HUDEP-2 (cell line): ENCODE data around the gene ASB6.

ENCODE experiments used
- DNase-seq, 76 experiments: peaks; one replicate each; lab custom pipeline; 2025; ENCODE audit not compliant: unreplicated experiment in 76 of 76; lab: John Stamatoyannopoulos, UW

ASB6 gene, protein sequence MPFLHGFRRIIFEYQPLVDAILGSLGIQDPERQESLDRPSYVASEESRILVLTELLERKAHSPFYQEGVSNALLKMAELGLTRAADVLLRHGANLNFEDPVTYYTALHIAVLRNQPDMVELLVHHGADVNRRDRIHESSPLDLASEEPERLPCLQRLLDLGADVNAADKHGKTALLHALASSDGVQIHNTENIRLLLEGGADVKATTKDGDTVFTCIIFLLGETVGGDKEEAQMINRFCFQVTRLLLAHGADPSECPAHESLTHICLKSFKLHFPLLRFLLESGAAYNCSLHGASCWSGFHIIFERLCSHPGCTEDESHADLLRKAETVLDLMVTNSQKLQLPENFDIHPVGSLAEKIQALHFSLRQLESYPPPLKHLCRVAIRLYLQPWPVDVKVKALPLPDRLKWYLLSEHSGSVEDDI

DNA sequence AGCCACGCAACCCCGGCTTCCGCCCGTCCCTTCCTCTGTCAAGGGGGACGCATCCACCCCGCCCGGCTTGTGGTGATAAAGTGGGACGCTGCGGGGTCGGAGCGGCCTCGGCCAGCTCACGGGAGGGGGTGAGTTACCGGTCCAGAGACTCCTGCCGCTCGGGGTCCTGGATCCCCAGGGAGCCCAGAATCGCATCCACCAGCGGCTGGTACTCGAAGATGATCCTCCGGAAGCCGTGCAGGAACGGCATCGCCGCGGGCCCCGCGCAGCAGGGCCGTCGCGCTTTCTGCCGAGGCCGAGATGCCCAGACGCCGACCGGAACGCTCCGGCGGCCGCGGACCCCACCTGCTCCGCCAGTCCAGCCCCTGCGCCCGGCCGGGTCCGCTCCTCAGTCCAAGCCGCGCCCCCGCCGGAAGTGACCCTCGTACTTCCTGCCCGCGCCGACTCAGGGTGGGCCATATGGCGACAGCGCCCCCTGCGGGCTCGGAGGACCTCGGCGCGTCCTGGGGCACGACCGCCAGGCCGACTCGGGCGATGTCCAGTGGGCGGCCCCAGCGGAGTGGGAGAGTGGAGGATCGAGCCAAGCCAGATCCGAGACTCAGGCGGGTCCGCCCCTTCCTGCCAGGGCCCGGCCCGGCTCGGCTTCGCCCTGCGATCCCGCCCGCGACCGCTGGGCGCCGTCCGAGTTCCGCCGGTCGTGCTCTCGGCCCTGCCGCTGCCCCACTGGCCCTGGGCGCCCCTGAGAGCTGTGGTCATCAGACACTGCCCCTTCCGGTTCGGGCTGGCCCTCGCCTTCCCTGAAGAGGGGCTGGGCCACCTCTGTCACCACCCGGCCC lies at the start of gene ASB6:
Gene ASB6 (minus strand): TSS at position 402 of the 836 bp plus-strand sequence. CDS start 152 bp downstream, at position 250.
- peak; percentile 42 to 98 (median 96) for DNase-seq

DNA sequence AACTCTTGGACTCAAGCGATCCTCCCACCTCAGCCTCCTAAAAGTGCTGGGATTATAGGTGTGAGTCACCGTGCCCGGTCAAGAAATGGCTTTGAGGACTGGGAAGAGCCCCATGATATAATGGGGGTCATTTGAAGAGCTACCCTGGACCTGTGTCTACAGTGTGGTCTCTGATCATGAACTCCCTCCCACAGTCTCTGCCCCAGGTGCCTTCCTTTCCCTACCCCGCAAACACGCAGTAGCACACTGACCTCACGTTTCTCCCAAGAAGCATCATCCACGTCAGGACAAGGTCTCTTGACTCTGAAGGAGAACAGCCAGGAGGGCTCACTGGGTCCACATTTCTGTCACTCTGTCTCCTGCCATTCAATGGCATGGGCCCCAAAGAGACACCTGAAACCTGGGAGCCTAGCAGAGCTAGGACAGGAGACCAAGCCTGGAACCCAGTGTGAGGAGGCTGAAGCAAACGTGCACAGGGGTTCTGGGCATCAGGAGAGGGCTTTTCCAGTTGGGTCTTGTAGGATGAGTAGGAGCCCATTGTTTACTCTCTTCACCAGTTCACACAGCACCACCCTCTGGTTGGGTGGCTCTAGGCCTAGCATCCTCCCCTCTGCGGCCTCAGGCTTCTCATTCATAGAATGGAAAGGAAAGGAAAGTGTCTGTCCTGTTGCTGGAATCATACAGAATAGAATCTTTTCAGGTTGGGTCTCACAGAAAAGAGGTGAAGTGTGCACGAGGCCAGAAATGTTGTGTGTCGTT lies 46.5 kb upstream of the ASB6 start:
- DNase-seq = no peak

DNA sequence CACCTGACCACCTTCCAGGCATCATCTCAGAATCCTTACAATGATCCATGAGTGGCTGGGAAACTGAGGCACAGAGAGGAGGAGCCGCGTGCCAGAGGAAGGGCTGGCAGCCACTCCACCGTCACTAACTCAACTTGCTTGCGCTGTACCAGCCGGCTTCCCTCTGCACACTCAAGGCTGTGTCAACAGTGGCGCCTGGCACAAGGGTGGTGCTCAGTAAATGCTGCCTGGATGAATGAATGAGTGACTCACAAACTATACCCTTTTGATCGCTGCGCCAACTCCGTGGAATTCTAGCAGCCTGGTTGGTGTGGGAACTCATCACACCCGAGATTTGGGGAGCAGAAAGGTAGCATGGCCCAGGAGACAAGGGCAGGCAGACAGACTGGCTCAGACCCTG lies 45.4 kb upstream of the ASB6 start:
- DNase-seq = no peak

DNA sequence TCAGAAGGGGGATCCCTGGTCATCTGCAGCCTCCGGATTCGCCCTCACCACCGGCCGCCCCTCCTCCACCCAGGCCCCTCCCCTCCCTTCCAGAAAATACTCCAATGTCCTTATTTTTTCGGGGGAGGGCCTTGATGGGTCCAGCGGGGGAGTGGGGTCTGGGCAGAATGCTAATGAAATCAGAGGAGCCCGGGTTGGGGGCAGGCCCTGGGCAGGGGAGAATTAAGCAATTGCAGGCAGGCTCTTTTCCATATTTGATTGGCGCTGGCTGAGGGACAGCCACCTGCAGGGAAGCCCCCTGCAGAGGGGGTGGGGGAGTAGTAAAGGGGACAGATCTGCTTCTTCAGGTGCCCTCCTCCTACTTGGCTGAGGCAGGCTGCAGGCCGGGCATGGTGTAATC lies 44.8 kb upstream of the ASB6 start:
- DNase-seq = no peak

DNA sequence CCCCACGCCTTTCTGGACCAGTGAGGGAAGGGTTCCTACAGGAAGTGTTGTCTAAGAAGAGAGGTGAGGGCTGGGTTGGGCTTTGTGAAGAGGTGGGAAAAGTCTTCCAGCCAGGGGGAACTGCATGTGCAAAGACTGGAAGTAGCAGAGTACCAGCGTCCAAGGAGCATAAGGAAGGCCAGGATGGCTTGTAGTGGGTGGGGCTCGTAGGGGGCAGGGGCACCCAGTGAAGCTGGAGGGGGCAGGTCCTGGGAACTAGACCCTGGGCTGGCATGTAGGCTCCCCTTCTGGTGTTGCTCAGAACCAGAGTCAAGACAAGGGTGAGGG lies 43.9 kb upstream of the ASB6 start:
- DNase-seq = no peak

DNA sequence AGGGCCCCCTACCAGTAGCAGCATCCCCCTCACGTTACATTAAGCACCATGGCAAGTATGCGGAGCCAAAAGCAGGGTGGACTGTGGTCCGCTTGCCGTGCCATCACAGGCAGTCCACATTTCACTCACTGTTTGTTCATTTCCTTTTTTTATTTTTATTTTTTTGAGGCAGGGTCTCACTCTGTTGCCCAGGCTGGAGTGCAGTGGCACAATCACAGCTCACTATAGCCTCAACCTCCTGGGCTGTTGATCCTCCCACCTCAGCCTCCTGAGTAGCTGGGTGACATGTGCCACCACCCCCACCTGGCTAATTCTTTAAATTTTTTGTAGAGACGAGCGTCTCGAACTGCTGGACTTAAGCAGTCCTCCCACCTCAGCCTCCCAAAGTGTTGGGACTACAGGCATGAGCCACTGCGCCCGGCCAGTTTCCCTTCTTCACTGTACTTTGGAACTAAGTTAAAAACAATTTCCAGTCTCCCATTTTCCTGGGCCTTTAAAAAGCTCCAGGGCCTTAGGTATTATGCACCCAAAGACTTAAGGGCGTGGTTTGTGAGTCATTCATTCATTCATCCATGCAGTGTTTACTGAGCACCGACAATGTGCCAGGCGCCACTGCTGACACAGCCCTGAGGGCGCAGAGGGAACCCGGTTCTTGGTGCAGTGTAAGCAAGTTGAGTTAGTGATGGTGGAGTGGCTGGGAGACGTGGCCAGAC lies 43.4 kb upstream of the ASB6 start:
- DNase-seq = no peak

DNA sequence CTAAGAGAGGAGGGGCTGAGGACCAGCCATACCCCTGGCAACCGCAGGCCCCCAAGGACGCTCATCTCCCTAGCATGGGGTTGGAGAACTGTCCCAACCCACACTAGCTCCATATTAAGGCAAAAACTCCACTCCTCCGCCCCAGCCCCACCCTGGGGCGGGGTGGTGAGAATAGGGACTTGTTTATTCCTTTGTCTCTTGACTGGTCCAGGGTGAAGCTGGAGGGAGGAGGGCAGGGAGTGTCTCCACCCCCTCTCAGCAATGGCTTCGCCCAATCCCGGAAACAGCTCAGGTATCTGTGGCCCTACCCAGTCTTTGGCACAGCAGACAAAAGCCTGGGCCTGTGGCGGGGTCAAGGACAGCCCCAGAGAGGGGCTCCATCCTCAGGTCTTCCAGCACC lies 40.4 kb upstream of the ASB6 start:
- no peak for DNase-seq

DNA sequence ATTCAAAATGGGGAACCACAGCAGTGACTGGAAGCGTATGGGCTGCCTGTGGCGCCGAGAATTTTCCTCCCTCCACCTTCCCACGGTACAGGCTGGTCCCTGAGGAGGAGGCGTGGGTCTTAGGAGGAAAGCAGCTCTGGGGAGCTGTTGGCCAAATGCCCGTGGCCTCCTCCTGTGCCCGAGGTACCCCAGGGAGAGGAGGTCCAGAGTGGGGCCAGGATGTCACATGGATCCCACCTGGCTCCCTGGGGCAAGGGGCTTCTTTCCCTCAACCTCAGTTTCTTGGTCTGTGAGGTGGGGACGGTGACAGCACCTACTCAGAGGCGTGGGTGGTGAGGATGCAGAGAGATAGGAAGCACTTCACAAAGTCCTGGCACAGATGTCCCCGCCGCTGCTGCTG lies 40.0 kb upstream of the ASB6 start:
- DNase-seq = no peak

DNA sequence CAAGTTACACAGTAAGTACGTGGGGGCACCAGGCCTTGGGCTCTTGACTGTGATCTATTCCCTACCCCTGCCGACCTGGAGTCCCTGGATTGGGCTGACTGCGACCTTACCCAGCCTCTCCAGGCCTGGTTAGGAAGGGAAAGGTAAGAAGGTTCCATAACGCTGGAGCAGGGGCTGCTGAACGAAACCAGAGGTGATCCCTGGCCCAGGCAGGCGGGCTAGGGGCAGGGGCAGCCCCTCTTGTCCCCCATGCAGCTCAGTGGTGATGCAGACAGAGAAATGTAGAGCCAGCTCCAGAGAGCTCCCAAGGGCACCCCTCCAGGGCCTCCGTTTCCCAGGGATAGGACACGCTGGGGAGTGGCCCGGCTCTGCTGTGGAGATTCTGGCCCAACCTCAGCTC lies 37.6 kb upstream of the ASB6 start:
- DNase-seq = no peak

DNA sequence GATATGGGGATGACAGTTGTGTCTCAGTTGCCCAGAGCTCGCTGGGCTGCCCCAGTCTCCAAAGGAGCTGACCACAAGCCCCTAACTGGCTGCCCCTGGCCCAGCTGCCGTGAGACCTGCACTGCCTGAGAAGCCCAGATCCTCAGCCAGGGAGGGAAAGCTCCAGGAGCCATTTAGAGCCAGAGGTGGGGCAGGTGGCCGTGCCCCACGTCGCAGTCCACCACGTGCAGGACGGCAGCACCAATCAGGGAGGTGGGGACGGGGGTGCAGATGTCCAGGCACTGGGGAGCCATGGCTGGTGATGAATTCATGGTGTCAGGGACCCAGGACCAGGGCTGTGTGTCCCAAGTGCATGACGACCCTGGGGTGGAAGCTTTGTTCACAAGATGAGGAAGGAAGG lies 36.9 kb upstream of the ASB6 start:
- no peak for DNase-seq

DNA sequence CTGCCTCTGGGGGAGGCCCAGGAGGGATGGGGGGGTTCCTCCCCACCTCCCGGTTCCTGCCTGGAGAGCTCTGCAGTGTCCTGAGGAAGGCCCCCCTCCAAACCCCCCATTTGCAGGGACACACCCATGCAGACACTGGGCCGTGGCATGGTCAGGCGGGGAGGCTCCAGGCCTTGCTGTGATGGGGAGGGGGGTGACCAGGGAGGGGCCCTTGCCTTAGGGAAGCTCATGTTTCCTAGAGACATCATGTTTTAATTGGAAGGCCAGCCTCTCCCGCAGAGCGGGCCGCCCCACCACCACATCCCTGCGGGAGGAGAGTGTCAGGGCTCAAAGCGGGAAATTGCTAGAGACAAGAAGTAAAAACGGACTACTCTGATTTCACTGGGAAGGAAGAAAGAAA lies 35.5 kb upstream of the ASB6 start:
- DNase-seq = no peak

DNA sequence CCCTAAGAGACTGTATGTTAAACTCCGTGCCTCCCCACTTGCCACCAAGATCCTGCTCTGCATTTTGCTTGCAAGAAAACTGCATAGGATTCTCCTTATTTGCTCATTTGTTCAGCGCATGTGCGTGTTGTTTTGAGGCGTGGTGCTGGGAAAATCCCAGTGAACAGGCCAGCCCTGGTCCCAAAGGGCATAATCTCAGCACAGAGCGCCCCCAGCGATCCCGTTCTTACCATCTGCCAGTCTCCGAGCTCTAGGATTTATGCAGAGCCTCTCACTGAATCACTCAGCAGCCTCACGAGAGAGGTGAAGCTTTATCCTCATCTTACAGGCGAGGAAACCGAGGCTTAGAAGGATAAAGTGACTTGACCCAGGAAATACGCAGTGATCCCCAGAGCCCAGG lies 35.0 kb upstream of the ASB6 start:
- no peak for DNase-seq

DNA sequence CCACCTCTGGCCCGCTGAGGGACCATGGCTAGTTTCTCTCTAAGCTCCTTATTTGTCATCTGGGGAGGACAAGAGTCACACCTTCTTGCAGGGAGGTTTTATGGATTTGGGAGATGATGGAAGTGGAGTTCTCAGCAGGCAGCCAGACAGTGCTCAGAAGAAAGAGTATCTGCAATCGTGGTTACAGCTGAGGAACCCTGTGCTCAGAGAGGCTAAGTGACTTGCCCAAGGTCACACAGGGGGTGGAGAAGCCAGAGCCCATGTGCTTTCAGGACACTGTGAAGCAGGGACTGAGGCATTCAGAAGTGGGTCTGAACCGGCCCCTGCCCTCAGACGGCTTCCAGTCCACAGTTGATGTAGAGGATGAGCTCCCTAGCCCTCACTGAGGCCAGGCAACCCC lies 34.3 kb upstream of the ASB6 start:
- no peak for DNase-seq

DNA sequence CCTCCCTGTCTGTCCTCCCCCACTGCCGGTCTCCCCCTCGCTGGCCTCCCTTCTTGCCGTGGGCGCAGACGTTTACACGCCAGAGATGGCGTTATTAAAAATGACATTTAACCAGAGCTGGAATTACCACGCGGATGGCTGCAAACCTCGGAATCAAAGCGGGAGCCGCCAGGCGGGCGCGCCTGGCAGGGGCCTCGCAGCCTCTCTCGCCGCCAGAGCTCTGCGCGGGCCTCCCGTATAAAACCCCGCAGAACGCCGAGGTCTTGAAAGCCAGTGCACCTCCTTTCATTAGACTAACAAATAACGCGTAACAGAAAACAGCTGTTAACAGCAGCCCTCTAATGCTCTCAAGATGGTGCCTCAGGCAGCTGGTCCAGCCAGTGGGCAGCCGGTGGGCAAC lies 33.7 kb upstream of the ASB6 start:
- DNase-seq = no peak

DNA sequence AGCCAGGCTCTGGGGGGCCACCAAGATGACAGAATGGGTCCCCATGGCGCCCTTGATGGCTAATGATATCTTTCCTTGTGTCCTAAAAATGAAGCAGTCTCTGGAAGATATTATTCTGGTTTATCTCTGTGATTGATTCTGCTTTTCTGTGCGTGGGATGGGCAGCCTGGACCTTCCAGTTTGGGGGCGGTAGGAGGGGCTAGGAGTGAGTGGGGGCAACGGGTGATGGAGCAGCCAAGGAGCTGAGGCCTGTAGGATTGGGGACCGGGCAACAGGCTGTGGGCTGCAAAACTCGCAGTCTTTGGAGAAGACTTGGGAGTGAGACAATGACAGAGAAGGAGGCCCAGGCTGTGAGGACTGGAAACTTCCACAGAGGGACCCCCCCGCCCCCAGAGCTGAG lies 32.3 kb upstream of the ASB6 start:
- no peak for DNase-seq

DNA sequence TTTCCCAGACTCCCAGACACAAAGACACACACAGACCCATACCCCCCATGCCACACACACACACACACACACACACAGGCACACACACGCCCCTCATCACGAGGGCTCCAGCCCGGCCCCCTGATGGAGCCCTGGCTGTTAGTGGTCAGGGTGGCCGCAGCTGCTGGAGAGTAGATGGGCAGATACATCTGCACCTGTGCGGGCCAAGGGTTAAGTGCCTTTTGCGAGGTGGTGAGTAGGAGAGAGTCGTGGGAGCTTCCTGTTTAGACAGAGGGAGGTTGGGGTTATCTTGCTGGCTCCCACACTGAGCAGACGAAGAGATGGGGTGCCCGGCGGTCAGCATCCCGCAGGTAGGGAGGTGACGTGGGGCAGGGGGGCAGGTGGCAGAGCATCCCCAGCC lies 31.7 kb upstream of the ASB6 start:
- no peak for DNase-seq

DNA sequence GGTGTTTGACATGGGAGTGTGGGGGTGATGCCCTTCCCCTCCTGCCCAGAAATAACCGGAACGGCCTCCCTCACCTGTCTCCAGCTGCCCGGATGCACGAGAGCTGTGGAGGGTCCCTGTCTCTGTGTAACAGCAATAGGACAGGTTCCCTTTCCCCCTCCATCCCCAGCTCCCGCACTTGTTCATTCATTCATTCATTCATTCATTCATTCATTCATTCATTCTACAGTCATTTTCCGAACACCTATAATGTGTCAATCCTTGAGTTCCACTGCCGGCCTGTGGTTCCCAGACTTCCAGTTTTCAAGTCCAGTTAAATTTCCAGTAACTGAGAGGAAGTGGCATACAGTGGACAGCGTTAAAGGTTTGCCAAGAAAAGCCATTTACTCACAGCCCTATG lies 30.8 kb upstream of the ASB6 start:
- DNase-seq = no peak

DNA sequence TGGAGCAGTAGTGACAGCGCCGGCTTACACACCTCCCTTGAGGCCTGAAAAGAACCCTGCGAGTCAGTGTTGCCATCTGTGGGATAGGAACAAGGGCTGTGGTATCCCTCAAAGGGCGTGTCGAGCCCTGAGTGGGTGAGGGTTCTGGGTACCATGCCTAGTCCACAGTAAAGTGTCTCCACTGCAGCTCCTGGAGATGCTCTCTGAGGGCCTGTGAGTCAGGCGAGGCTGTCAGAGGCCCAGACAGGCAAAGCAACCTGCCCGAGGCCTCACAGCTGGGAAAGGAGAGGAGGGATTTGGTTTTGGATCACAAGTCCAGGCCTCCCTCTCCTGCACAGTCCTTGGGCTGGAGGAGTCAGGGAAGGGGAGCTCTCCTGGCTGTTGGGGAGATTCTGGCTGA lies 29.6 kb upstream of the ASB6 start:
- no peak for DNase-seq

DNA sequence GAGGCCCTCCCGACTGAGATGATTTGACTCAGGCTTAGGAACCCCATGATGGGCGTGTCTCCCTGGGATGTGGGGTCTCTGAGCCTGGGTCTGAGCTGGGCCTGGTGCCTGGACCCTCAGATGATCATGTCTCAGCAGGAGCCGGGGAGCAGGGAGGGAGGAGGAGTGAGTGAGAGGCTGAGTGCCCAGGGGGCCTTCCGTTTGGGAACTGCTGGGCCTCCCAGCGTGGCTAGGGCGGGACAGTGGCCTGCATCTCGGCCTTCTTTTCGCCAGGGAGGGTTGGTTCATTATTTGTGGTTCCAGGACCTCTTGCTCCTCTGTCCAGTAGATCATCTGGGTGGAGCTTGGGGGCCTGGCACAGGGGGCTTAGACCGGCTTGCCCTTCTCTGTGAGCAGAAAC lies 29.1 kb upstream of the ASB6 start:
- DNase-seq = no peak

DNA sequence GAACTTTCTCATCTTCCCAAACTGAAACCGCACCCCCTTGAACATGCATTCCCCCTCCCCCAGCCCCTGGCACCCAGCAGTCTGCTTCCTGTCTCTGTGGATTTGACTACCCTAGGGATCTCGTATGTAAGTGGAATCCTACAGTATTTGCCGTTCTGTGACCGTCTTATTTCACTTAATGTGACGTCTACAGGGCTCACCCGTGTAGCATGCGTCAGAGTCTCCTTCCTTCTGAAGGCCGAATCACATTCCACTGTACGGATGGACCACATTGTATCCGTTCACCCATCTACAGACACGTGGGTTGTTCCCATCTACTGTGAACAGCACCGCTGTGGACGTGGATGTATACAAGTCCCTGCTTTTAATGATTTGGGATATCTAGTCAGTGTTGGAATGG lies 28.0 kb upstream of the ASB6 start:
- DNase-seq = no peak

DNA sequence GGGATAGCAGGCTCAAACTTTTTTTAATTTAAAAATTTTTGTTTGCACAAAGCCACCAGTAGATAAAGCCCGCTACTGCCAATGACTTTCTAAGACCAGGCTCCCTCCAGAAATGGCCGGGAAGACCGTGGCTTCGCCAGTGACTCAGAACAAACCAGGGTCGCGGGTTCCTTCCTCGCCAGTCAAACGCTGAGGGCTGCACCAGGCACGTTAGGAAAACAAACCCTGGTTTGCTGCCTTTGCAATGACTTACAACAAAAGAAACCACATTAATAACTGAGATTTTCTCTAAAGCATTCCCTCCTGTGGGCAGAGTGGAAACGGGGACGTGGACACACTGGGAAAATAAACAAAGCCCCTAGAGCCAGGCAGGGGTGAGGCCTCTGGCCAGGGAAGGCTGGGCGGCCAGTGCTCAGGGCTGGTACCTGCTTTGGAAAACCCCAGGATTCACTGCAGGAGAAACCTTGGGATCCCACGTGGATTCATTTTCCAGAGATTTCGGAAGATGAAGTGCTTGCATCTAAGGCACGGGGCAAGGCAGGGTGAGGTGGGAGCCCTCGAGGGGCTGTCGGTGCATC lies 27.3 kb upstream of the ASB6 start:
- no peak for DNase-seq
